K562 (cell line): ENCODE measurements around the gene AMFR. TPM values are rescaled to one million over a fixed set of nuclear protein-coding genes. Genes with fewer than 3 reads are reported as not detected.

Source experiments
- BRF1 ChIP-seq: IDR thresholded peaks from 3 replicates; pipeline ENCODE4 v1.6.1; 2011; ENCODE audit warnings: borderline replicate concordance, mild to moderate bottlenecking; ENCODE audit not compliant: insufficient read length; ENCODE audit errors: extremely low read depth
- DMBX1 ChIP-seq: fragments of 250-450 bp; sonication (Bioruptor Pico); IDR thresholded peaks from 2 replicates; pipeline ENCODE4 v1.8.0; 2022; ENCODE audit warnings: inconsistent platforms, mild to moderate bottlenecking, moderate library complexity, borderline replicate concordance
- E4F1 ChIP-seq: fragments of 250-450 bp; sonication (Bioruptor Pico); IDR thresholded peaks from 2 replicates; pipeline ENCODE4 v1.5.0; 2021; ENCODE audit warnings: mild to moderate bottlenecking, borderline replicate concordance
- ETV1 ChIP-seq: fragments of 450-650 bp; conservative IDR thresholded peaks from 2 replicates; pipeline ENCODE4 v1.6.1; 2016; ENCODE audit warnings: missing genetic modification characterization, control low read depth, low read depth, missing compliant biosample characterization
- GABPB2 ChIP-seq: fragments of 250-450 bp; sonication (Bioruptor Pico); conservative IDR thresholded peaks from 2 replicates; pipeline ENCODE4 v1.5.1; 2021; ENCODE audit warnings: mild to moderate bottlenecking
- IRF9 ChIP-seq: fragments of 450-650 bp; IDR thresholded peaks from 2 replicates; pipeline ENCODE4 v1.6.1; 2016; ENCODE audit warnings: missing biosample characterization, missing genetic modification characterization
- MXD1 ChIP-seq: fragments of 250-450 bp; sonication (Bioruptor Pico); IDR thresholded peaks from 2 replicates; pipeline ENCODE4 v1.8.0; 2021; ENCODE audit warnings: borderline replicate concordance, mild to moderate bottlenecking, moderate library complexity; ENCODE audit not compliant: poor library complexity, severe bottlenecking
- NR2C2 ChIP-seq, 2 experiments: fragments of 200-800 bp in 1 of 2; sonication (Bioruptor generic) in 1 of 2; sonication (generic) in 1 of 2; formaldehyde crosslinking in 1 of 2; IDR thresholded peaks; 2 replicates each; pipeline versions ENCODE4 v1.6.1 to v1.8.0; 2016 to 2022; ENCODE audit warnings: mild to moderate bottlenecking in 1 of 2, missing compliant biosample characterization in 1 of 2, missing genetic modification characterization in 1 of 2, missing genetic modification reagents in 1 of 2
- PKNOX1 ChIP-seq: fragments of 450-650 bp; IDR thresholded peaks from 2 replicates; pipeline ENCODE4 v1.6.1; 2016
- RBBP5 ChIP-seq: fragments of 200-600 bp; sonication (generic); IDR thresholded peaks from 2 replicates; pipeline ENCODE4 v1.6.1; 2012; ENCODE audit warnings: borderline replicate concordance, mild to moderate bottlenecking, low read length, control low read depth, inconsistent platforms; ENCODE audit not compliant: insufficient read depth, poor library complexity, severe bottlenecking
- U2AF1 ChIP-seq: fragments of 200-400 bp; formaldehyde crosslinking; optimal IDR thresholded peaks from 2 replicates; pipeline ENCODE3; 2017; ENCODE audit warnings: mild to moderate bottlenecking, low read depth, low read length, moderate library complexity
- VEZF1 ChIP-seq: fragments of 200-800 bp; sonication (Bioruptor generic); IDR thresholded peaks from 2 replicates; pipeline ENCODE4 v1.6.1; 2017; ENCODE audit warnings: missing genetic modification characterization, missing compliant biosample characterization
- ZBTB5 ChIP-seq: fragments of 450-650 bp; IDR thresholded peaks from 2 replicates; pipeline ENCODE4 v1.6.1; 2017; ENCODE audit warnings: antibody characterized with exemption
- ZBTB7A ChIP-seq: IDR thresholded peaks from 2 replicates; pipeline ENCODE4 v1.6.1; 2011; ENCODE audit warnings: low read depth, mild to moderate bottlenecking, low read length, moderate library complexity, borderline replicate concordance; ENCODE audit not compliant: control insufficient read depth
- ZNF584 ChIP-seq: fragments of 200-800 bp; sonication (Bioruptor generic); IDR thresholded peaks from 2 replicates; pipeline ENCODE4 v1.6.1; 2016; ENCODE audit warnings: low read depth, mild to moderate bottlenecking, missing genetic modification characterization, missing compliant biosample characterization
- ZNF785 ChIP-seq: fragments of 250-450 bp; sonication (Bioruptor Pico); IDR thresholded peaks from 2 replicates; pipeline ENCODE4 v1.4.0; 2020; ENCODE audit warnings: mild to moderate bottlenecking
- polyA plus RNA-seq, 8 experiments: library from polyadenylated mRNA; depleted of rRNA in 4 of 8; stranded (reverse) in 5 of 8; unstranded in 3 of 8; fragments of >200 nt; fragmentation: Nextera tagmentation in 2 of 8; fragmentation: Illumina TruSeq in 1 of 8; extraction: Ambion mirVana in 2 of 8; extraction: Trizol in 1 of 8; gene quantifications; 2 replicates each; pipeline versions ENCODE4 v1.2.1 to v1.2.3, GENCODE V29; 2011 to 2014; ENCODE audit warnings: inconsistent platforms in 1 of 8, missing spikeins in 1 of 8
- total RNA-seq, 7 experiments: library from RNA; depleted of rRNA in 6 of 7; stranded (reverse); fragments of >200 nt in 6 of 7; fragmentation: Illumina TruSeq in 2 of 7; extraction: Trizol in 2 of 7; gene quantifications; 2 replicates each; pipeline versions ENCODE4 v1.2.1 to v1.2.3, GENCODE V29; 2011 to 2021; ENCODE audit warnings: low replicate concordance in 1 of 7

AMFR gene
- total and polyA plus RNA-seq, 9 of the 15 experiments (the other 6 are each of a cell fraction or from before 2014, with no cell fraction given), result 15.6 to 113 (median 58.4) TPM

- TF ChIP-seq E4F1 (no peak), PKNOX1 (peak; percentile 36; the same call in 1 of the 2 replicates), NR2C2 (CRISPR knock-in tag; IDR thresholded peaks at IDR 0.05) (no peak), NR2C2 (tag; IDR thresholded peaks at IDR 0.05) (peak; percentile 48; the same call in 1 of the 2 replicates), ZNF785 (no peak), ZBTB7A (no peak), RBBP5 (no peak), ZBTB5 (peak; percentile 96), MXD1 (CRISPR knock-in tag) (no peak), ETV1 (tag) (peak; percentile 49), IRF9 (tag) (peak; percentile 77; the same call in 1 of the 2 replicates), VEZF1 (CRISPR knock-in tag) (0 out of 2 replicates have a peak, but pooled peaks have one; percentile 39), U2AF1 (no peak), ZNF584 (0 out of 2 replicates have a peak, but pooled peaks have one; percentile 24), GABPB2 (CRISPR knock-in tag) (no peak), BRF1 (no peak), DMBX1 (CRISPR knock-in tag) (peak; percentile 76)
Measured at GRCh38 chr16:56462064-56462796, 36.9 kb upstream of the AMFR start (continued).
